H1 (cell line): ENCODE data around the gene ATP6V0D1. TPM values are rescaled to one million over a fixed set of nuclear protein-coding genes. Genes with fewer than 3 reads are reported as not detected.

Experiments used
- CHD7 ChIP-seq: fragments of 300-600 bp; sonication (generic); IDR thresholded peaks from 2 replicates; pipeline ENCODE4 v1.7.1; 2012; ENCODE audit warnings: low read length, moderate library complexity, mild to moderate bottlenecking, inconsistent platforms; ENCODE audit not compliant: insufficient replicate concordance
- JUN ChIP-seq: IDR thresholded peaks from 2 replicates; pipeline ENCODE4 v1.6.1; 2011; ENCODE audit warnings: low read depth, mild to moderate bottlenecking, improper control_type of control experiment, low read length
- JUND ChIP-seq: IDR thresholded peaks from 2 replicates; pipeline ENCODE4 v1.6.1; 2011; ENCODE audit warnings: mild to moderate bottlenecking, improper control_type of control experiment, low read length
- KDM1A ChIP-seq: fragments of 200-600, 300-600 bp; sonication (generic); IDR thresholded peaks from 2 replicates; pipeline ENCODE4 v1.7.1; 2016; ENCODE audit warnings: mild to moderate bottlenecking, low read length, borderline replicate concordance
- POU5F1 ChIP-seq: IDR thresholded peaks from 2 replicates; pipeline ENCODE4 v1.6.1; 2011; ENCODE audit warnings: low read depth, mild to moderate bottlenecking, low read length, moderate library complexity
- SIN3A ChIP-seq, 2 experiments: IDR thresholded peaks in 1 of 2; conservative IDR thresholded peaks in 1 of 2; 2 replicates each; pipeline ENCODE4 v1.6.1; 2011 to 2012; ENCODE audit warnings: low read length in 2 of 2, improper control_type of control experiment in 1 of 2, low read depth in 1 of 2, mild to moderate bottlenecking in 1 of 2
- polyA plus RNA-seq, 7 experiments: library from polyadenylated mRNA; depleted of rRNA in 3 of 7; stranded (reverse) in 5 of 7; unstranded in 2 of 7; fragments of >200 nt in 5 of 7; fragments of 200-250 nt in 2 of 7; gene quantifications; 1 replicate in 5 of 7; 2 replicates in 1 of 7; 4 replicates in 1 of 7; pipeline versions ENCODE4 v1.2.1 to v1.2.3, GENCODE V29; 2011 to 2013; ENCODE audit warnings: missing spikeins in 2 of 7, mixed read lengths in 2 of 7
- total RNA-seq: library from RNA; stranded (reverse); fragmentation: NEBNext Ultra II Directional; extraction: Animal tissue kit (Norgen Biotek cat#: 25700); gene quantifications from 2 replicates; pipeline ENCODE4 v1.2.1, GENCODE V29; 2021

The ATP6V0D1 gene
- total and polyA plus RNA-seq, 2 of the 8 experiments (the other 6 are each of a cell fraction or from before 2014, with no cell fraction given), result 47.3 to 134 TPM

GRCh38 chr16:67483150-67483549 is 2.2 kb upstream of the ATP6V0D1 start, which contains the start of gene AGRP (continued):
- TF ChIP-seq POU5F1 (no peak), JUND (no peak), KDM1A (no peak), SIN3A (conservative IDR thresholded peaks at IDR 0.05 in 1 of 2, IDR thresholded peaks at IDR 0.05 in 1 of 2; ENCODE audit: low read depth in 1 of 2, low read length in 2 of 2) (no peak), JUN (no peak), CHD7 (no peak)
